H1 (cell line): Measurements from ENCODE around the gene DLG4.

ENCODE experiments used
- CREB1 ChIP-seq: IDR thresholded peaks from 2 replicates; pipeline ENCODE4 v1.6.1; 2012; ENCODE audit warnings: inconsistent platforms
- POLR2AphosphoS5 ChIP-seq: IDR thresholded peaks from 2 replicates; pipeline ENCODE4 v1.6.1; 2011; ENCODE audit warnings: low read depth, low read length
- TF ChIP-seq, protein P1 (sequence below), 3 experiments: IDR thresholded peaks; 1 replicate in 2 of 3; 2 replicates in 1 of 3; pipeline versions ENCODE4 v1.5.1 to v1.6.1; 2011; ENCODE audit warnings: low read length in 3 of 3, mild to moderate bottlenecking in 3 of 3, inconsistent platforms in 2 of 3, low read depth in 1 of 3, moderate library complexity in 1 of 3; ENCODE audit not compliant: insufficient read depth in 1 of 3; ENCODE audit errors: control extremely low read depth in 1 of 3

DNA sequence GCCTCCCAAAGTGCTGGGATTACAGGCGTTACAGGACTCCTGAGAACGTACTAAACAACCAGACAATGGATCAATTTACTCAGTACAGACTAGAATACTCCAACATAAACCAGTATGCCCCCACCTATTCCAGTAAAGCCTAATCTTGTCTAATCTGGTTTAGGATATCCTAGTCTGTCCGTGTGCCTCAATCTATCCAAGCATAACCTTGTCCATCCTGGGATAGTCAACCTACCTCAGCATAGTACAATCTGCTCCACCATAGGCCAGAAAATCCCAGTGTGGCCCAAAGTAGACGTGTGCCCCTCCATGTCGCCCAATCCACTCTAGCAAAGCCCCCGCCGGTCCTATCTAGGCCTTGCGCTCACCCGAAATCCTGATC, 14.1 kb upstream of the DLG4 start:
- TF ChIP-seq POLR2AphosphoS5 (no peak), CREB1 (no peak)
- TF ChIP-seq, protein P1, sequence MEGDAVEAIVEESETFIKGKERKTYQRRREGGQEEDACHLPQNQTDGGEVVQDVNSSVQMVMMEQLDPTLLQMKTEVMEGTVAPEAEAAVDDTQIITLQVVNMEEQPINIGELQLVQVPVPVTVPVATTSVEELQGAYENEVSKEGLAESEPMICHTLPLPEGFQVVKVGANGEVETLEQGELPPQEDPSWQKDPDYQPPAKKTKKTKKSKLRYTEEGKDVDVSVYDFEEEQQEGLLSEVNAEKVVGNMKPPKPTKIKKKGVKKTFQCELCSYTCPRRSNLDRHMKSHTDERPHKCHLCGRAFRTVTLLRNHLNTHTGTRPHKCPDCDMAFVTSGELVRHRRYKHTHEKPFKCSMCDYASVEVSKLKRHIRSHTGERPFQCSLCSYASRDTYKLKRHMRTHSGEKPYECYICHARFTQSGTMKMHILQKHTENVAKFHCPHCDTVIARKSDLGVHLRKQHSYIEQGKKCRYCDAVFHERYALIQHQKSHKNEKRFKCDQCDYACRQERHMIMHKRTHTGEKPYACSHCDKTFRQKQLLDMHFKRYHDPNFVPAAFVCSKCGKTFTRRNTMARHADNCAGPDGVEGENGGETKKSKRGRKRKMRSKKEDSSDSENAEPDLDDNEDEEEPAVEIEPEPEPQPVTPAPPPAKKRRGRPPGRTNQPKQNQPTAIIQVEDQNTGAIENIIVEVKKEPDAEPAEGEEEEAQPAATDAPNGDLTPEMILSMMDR (IDR thresholded peaks at IDR 0.05; ENCODE audit: control extremely low read depth in 1 of 3, insufficient read depth in 1 of 3, low read depth in 1 of 3, low read length in 3 of 3), result no peak
